ENCODE results near the gene MPP1.

GRCh38 chrX:154799556-154800348, 5.5 kb downstream of the MPP1 start:
- TF ChIP-seq POLR2A (IDR thresholded peaks at IDR 0.05) (no peak), CTCF (IDR thresholded peaks at IDR 0.05) (no peak)
